Central memory CD4-positive, alpha-beta T cell (primary cell): Measurements from ENCODE around the gene NPW.
"Not testable (repeated sequence)": the region's sequence is repeated elsewhere in the genome, so short reads cannot be mapped to it uniquely, and the experiment has no call there.

ENCODE experiments used
- DNase-seq: peaks from one replicate; pipeline ENCODE4 v3.0.0; 2022

Gene NPW

GRCh38 chr16:2002406-2003230, 17.0 kb upstream of the NPW start:
- no peak for DNase-seq

GRCh38 chr16:2003231-2003826, 16.3 kb upstream of the NPW start:
- no peak for DNase-seq

- DNase-seq: peak; percentile 81
Observed at GRCh38 chr16:2003827-2004641, 15.6 kb upstream of the NPW start.

- DNase-seq: no peak
Observed at GRCh38 chr16:2004795-2005517, 14.6 kb upstream of the NPW start.

GRCh38 chr16:2005646-2006045, 13.9 kb upstream of the NPW start:
- no peak for DNase-seq

- no peak for DNase-seq
Observed at GRCh38 chr16:2006317-2006716, 13.3 kb upstream of the NPW start.

- no peak for DNase-seq
Observed at GRCh38 chr16:2007081-2007836, 12.3 kb upstream of the NPW start.

- DNase-seq: no peak
Observed at GRCh38 chr16:2008009-2008526, 11.5 kb upstream of the NPW start.

GRCh38 chr16:2008631-2009163, 10.9 kb upstream of the NPW start:
- no peak for DNase-seq

- no peak for DNase-seq
Observed at GRCh38 chr16:2009164-2009711, 10.3 kb upstream of the NPW start.

- peak; percentile 75 for DNase-seq
Observed at GRCh38 chr16:2009791-2010510, 9.6 kb upstream of the NPW start, which contains the start of gene ZNF598. TSS of gene ZNF598 (minus strand) at chr16:2009821.

GRCh38 chr16:2011726-2012125, 7.9 kb upstream of the NPW start:
- DNase-seq: not testable (repeated sequence)

GRCh38 chr16:2013527-2013926, 6.1 kb upstream of the NPW start:
- DNase-seq: no peak

GRCh38 chr16:2015117-2015946, 4.3 kb upstream of the NPW start:
- no peak for DNase-seq

GRCh38 chr16:2015947-2016208, 3.7 kb upstream of the NPW start:
- DNase-seq: no peak

GRCh38 chr16:2016407-2016922, 3.1 kb upstream of the NPW start:
- no peak for DNase-seq

- no peak for DNase-seq
Observed at GRCh38 chr16:2019921-2020831, 591 bp downstream of the NPW start.

- DNase-seq: no peak
Observed at GRCh38 chr16:2022723-2023091, 3.1 kb downstream of the NPW start.
